ENCODE measurements around the gene VEZT.

- TF ChIP-seq POLR2A (IDR thresholded peaks at IDR 0.05) (no peak), CTCF (IDR thresholded peaks at IDR 0.05) (no peak), EP300 (IDR thresholded peaks at IDR 0.05) (no peak), POLR2AphosphoS5 (IDR thresholded peaks at IDR 0.05) (no peak)
Measured at GRCh38 chr12:95337146-95337545, 119.5 kb downstream of the VEZT start.

All from suprapubic skin (tissue), 4 donors.